HG03460 (cell line): Measurements from ENCODE around the gene FOXL2NB.
"Not testable (repeated sequence)": the region's sequence is repeated elsewhere in the genome, so short reads cannot be mapped to it uniquely, and the experiment has no call there.

ENCODE experiments used
- ATAC-seq: cut with Tn5 transposase; IDR thresholded peaks from one replicate; pipeline ENCODE4 v1.9.1; 2021; ENCODE audit not compliant: unreplicated experiment

The FOXL2NB gene

GRCh38 chr3:138946663-138947494 lies at the start of gene FOXL2NB, which contains the start of gene FOXL2:
Gene FOXL2NB, plus strand, starts transcription at chr3:138947217. Its CDS starts 148 bp downstream, at chr3:138947365.
Gene FOXL2, minus strand, starts transcription at chr3:138947137. Its CDS starts 415 bp downstream, at chr3:138946722.
- no peak for ATAC-seq

DNA sequence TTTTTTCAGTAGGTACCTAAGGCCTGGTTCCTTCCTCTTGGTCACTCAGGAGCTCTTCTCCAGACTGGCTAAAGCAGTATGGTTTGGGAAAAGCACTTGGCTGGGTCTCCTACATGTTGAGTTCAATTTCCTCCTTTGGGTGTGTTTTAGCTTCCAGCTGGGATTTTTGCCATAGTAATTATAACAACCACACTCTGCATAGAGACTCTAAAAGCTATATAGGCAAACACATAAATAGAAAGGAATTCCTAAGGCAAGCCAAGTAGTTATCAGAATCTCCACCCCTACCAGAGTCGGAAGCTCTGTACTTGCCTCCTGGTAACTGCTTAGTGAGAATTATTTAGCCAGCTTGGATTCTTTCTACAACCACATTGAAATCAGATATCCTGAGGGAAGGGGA lies 48.7 kb upstream of the FOXL2NB start:
- ATAC-seq, result no peak

DNA sequence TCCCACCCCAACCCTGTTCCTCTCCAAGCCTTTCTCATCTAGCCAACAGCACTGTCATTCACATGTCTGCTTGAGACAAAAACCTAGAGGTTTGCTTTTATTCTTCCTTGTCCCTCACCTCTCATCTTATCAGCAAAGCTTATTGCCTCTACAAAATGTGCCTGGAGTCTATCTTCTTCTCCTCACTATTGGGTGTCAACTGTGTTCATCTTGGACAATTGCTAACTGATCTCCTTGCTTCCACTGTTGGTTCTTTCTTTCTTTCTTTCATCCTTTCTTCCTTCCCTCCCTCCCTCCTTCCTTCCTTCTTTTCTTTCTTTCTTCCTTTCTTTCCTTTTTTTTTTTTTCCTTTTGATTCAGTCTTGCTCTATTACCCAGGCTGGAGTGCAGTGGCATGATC lies 48.3 kb upstream of the FOXL2NB start:
- no peak for ATAC-seq

GRCh38 chr3:138899351-138899991 lies 47.5 kb upstream of the FOXL2NB start:
- ATAC-seq, result no peak

DNA sequence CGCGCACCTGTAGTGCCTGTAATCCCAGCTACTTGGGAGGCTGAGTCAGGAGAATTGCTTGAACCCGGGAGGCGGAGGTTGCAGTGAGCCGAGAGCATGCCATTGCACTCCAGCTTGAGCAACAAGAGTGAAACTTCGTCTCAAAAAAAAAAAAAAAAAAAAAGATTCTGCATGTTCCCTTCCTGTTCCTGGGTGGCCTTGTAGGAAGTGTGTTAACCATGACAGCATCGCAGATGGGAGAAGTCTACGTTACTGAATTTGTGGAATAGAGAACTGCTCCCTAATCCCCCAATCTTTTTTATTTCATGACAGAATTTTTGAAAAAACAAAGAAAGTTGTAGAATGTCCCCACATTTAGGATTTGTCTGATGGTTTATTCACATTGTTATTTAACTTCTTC lies 45.5 kb upstream of the FOXL2NB start:
- ATAC-seq, result no peak

- ATAC-seq, result no peak
Observed at GRCh38 chr3:138902171-138902570, 44.8 kb upstream of the FOXL2NB start.

DNA sequence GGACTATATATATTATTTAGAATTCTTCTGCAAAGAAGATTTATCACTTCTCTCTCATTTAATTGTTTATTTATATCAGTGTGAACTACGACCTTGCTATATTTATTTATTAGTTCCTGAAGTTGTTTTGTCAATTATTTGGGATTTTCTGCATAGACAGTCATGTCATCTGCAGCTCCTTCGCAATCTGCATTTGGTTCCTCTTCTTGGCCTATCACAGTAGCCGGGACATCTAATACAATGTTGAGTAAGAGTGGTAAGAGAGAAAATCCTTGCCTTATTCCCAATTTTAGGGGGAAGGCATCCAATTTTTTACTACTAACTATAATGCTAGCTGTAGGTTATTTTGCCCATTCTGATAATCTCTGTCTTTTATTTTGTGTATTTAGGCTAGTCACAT lies 39.5 kb upstream of the FOXL2NB start:
- ATAC-seq, result no peak

- ATAC-seq, result no peak
Observed at GRCh38 chr3:138908846-138909245, 38.2 kb upstream of the FOXL2NB start.

DNA sequence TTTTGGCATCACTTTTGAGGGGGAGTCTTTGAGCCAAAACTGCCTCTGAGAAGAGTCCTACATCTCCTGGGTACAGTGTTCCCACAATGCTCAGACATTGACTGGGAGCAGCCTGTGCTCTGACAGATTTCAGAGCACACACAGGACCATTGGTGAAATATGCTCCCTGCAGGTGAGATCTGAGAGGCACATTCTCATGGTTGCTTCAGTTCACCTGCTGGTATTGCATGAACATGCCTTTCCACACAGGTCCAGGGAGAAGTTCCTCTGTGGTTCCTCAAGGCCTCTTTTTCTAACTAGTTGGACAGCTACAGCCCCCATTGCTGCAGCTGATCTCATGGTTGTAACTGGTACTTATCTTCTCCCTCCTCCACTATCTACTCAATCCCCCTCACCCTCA lies 37.1 kb upstream of the FOXL2NB start:
- no peak for ATAC-seq

DNA sequence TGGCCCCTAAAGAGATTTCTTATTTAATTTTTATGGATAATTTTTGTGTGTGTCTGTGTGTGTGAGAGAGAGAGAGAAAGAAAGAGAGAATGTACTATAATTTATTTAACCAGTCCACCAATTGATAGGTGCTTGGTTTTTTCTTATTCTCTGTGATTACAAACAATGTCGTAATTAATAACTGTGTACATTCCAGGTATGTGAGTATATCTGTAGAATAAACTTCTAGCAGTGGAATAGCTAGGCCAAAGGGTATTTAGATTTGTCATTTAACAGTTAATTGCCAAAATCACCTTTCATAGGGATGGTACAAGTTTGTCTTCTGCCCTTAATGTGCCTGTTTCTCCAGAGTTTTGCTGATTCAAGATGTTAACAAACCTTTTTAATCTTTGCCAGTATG lies 35.4 kb upstream of the FOXL2NB start:
- no peak for ATAC-seq

GRCh38 chr3:138912237-138912636 lies 34.8 kb upstream of the FOXL2NB start:
- ATAC-seq, result no peak

GRCh38 chr3:138913766-138914165 lies 33.3 kb upstream of the FOXL2NB start:
- ATAC-seq, result no peak

DNA sequence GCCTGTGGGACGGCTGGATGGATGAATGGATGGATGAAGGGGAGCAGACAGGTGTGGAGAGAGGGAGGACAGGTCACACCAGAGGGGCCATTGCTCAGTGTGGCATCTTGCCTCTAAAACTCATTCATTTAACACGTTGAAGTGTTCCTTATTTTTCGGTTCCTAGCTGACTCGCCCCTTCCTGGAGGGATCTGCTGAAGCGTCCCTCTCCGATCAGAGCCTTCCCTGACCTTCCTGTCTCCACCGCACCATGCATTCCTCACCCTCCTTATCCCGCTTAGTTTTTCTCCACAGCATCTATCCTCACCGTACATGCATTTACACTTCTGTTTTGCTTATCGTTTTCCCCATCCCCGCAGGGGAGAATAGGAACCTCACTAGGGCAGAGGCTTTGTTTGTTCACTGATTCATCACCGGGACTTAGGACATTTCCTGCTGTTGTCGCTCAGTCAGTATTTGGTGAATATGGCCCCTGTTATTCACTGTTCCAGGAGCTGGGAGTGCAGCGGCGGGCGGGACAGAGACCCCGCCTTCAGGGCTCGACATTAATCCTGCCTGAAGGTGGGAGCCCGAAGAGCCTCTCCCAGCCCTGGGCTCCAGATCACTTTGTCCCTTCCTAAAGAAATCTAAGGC lies 32.0 kb upstream of the FOXL2NB start:
- peak; percentile 21 for ATAC-seq

- peak; percentile 77 for ATAC-seq
Observed at GRCh38 chr3:138915503-138916498, 31.2 kb upstream of the FOXL2NB start.

GRCh38 chr3:138916824-138917223 lies 30.2 kb upstream of the FOXL2NB start:
- no peak for ATAC-seq

DNA sequence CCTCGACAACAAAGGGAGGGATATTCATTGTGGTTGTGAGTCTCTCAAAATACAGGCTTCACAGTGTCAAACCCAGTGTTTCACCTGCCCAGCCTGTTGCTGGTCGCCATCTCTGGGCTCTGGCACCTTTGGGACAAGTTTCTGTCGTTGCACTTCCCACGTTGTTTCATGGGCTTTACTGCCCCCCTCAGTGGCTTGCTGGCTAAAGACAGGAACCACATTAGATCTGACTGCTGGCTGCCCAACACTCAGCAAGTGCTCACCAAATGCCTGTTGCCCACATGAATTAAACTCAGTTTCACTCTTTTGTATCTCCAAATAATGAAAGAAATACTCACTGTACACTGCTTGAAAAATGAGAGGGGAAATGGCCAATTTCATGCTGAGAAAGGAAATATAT lies 27.7 kb upstream of the FOXL2NB start:
- ATAC-seq, result no peak

GRCh38 chr3:138921316-138922292 lies 25.4 kb upstream of the FOXL2NB start:
- ATAC-seq, result no peak

DNA sequence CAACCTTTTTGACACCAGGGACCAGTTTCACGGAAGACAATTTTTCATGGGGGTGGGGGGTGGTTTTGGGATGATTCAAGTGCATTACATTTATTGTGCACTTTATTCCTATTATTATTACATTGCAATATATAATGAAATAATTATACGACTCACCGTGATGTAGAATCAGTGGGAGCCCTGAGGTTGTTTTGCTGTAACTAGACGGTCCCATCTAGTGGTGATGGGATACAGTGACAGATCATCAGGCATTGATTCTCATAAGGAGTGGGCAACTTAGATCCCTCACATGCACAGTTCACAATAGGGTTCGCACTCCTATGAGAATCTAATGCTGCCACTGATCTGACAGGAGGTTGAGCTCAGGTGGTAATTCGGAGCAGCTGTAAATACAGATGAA lies 24.6 kb upstream of the FOXL2NB start:
- ATAC-seq, result not testable (repeated sequence)

GRCh38 chr3:138923531-138923994 lies 23.5 kb upstream of the FOXL2NB start:
- ATAC-seq, result no peak
